Peyer's patch (tissue), 4 donors: ENCODE data around the gene MXRA5. TPM values are rescaled to one million over a fixed set of nuclear protein-coding genes. Genes with fewer than 3 reads are reported as not detected.
A peak's percentile ranks its signal among the peaks of the same experiment; 100 is the strongest.

Experiments used
- DNase-seq, 3 donors: peaks; one replicate each; pipeline ENCODE4 v3.0.0-alpha.2; 2017 to 2019
- H3K27ac ChIP-seq, 4 donors: fragments of 200-600 bp; sonication (generic); one replicate each; pipeline ENCODE4 v1.5.1; 2016 to 2019
- H3K27me3 ChIP-seq, 2 donors: fragments of 200-600 bp; sonication (generic); one replicate each; pipeline ENCODE4 v1.5.1; 2019
- H3K36me3 ChIP-seq, 3 donors: fragments of 200-600 bp; sonication (generic); one replicate each; pipeline ENCODE4 v1.5.1; 2016 to 2019
- H3K4me1 ChIP-seq, 4 donors: fragments of 200-600 bp; sonication (generic); one replicate each; pipeline ENCODE4 v1.5.1; 2016 to 2019
- H3K4me3 ChIP-seq, 4 donors: fragments of 200-600 bp; sonication (generic); 1 replicate in 3 of 4; 2 replicates in 1 of 4; pipeline ENCODE4 v1.5.1; 2016 to 2019; ENCODE audit warnings: mild to moderate bottlenecking in 1 of 4
- H3K9me3 ChIP-seq, 4 donors: fragments of 200-600 bp; sonication (generic); one replicate each; pipeline ENCODE4 v1.5.1; 2016 to 2019; ENCODE audit warnings: mild to moderate bottlenecking in 1 of 4
- POLR2A ChIP-seq, 2 donors: fragments of 450-650 bp; IDR thresholded peaks; one replicate each; pipeline ENCODE4 v1.5.1; 2017; ENCODE audit warnings: antibody characterized with exemption in 2 of 2, mild to moderate bottlenecking in 2 of 2, moderate library complexity in 2 of 2
- total RNA-seq, 4 donors: library from RNA; depleted of rRNA; stranded (reverse); fragments of >200 nt; gene quantifications; one replicate each; pipeline ENCODE4 v1.1.0, GENCODE V29; 2016
- TF ChIP-seq, protein P1 (sequence below), 6 experiments: fragments of 450-650 bp in 4 of 6; fragments of 200-600 bp in 2 of 6; sonication (generic) in 1 of 6; IDR thresholded peaks; one replicate each; pipeline ENCODE4 v1.5.1; 2017 to 2019; ENCODE audit warnings: antibody characterized with exemption in 6 of 6, mild to moderate bottlenecking in 3 of 6, moderate library complexity in 1 of 6

Gene MXRA5
- total RNA-seq, 4 donors from 2014 or later: 1.8 to 5.0 (median 3.9) TPM

DNA sequence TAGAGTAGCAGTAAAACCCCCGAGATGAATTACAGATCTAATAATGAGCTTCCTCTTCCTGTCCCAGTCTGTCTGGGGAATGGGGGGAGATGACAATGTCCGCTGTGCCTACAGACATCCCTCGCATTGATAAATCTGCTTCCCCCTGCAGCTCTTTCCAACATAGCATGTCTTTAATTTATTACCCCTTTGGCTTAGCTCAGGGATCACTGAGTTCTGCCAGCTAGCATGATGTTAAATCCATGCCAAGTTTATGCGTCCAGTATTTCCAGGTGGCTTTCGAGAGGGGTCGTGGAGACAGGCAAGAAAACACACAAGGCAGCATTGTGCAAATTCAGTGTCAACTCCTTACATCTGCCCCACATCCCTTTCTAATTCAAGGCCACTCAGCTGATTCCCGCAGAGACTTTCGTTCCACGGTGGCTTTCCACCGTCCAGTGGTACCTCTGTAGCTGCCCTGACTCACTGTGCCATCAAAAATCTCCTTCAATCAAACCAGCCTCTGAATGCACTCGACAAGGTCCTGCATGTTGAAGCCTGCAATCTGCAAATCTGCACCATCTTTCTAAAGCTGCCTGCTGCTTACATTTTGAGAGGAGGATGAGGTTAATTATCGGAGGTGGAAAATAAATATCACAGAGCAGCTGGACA lies 75.1 kb downstream of the MXRA5 start:
- no peaks in the 10 kb centered on the region for H3K4me1 ChIP-seq
- no peaks in the 10 kb centered on the region for H3K9me3 ChIP-seq
- H3K4me3 ChIP-seq: no peak overlapping the region
- H3K36me3 ChIP-seq: no peaks in the 10 kb centered on the region
- H3K27ac ChIP-seq: no peak overlapping the region
- H3K27me3 ChIP-seq: no peaks in the 10 kb centered on the region
- DNase-seq: no peak
- TF ChIP-seq, protein P1, sequence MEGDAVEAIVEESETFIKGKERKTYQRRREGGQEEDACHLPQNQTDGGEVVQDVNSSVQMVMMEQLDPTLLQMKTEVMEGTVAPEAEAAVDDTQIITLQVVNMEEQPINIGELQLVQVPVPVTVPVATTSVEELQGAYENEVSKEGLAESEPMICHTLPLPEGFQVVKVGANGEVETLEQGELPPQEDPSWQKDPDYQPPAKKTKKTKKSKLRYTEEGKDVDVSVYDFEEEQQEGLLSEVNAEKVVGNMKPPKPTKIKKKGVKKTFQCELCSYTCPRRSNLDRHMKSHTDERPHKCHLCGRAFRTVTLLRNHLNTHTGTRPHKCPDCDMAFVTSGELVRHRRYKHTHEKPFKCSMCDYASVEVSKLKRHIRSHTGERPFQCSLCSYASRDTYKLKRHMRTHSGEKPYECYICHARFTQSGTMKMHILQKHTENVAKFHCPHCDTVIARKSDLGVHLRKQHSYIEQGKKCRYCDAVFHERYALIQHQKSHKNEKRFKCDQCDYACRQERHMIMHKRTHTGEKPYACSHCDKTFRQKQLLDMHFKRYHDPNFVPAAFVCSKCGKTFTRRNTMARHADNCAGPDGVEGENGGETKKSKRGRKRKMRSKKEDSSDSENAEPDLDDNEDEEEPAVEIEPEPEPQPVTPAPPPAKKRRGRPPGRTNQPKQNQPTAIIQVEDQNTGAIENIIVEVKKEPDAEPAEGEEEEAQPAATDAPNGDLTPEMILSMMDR (IDR thresholded peaks at IDR 0.05): no peak
- TF ChIP-seq POLR2A (IDR thresholded peaks at IDR 0.05): no peak

DNA sequence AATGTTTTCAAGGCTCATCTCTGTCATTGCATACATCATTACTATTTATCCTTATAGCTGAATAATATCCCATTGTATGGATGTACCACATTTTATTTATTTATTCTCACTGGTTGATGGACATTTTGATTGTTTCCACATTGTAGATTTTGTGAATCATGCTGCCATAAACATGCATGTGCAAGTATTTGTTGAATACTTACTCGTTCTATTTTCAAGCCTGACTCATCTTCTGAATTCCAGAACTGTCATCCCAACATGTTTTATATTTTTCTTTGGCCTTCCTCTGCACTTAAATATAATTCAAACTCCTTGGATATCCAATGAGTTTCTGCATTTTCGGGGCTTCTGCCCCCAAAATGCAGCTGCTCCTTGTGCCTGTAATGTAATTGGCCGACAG lies 77.6 kb downstream of the MXRA5 start:
- TF ChIP-seq POLR2A (IDR thresholded peaks at IDR 0.05): no peak
- no peaks in the 10 kb centered on the region for H3K36me3 ChIP-seq
- no peak for DNase-seq
- H3K4me3 ChIP-seq: no peak overlapping the region
- no peaks in the 10 kb centered on the region for H3K9me3 ChIP-seq
- H3K27ac ChIP-seq: no peak overlapping the region
- H3K4me1 ChIP-seq: no peaks in the 10 kb centered on the region
- no peaks in the 10 kb centered on the region for H3K27me3 ChIP-seq

DNA sequence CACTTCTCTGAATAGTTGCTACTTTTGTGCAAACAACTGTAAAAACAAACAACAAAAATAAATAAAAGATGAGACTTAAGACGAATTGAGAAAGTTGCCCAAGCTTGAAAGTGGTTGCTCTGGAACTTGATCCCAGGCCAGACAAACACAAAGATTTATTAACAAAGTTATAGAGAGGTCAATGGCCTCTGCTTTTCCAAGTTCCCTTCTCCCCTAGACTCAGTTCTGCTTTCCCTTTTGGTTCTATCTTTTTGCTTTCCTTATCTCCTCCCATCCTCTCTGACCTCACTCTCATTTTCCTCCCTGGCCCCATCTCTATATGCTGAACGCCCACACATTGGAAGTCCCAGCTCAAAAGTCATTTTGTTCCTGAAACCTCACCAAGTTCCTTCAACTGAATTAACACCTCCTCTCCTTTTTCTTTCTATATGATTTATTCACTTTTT lies 82.7 kb downstream of the MXRA5 start:
- Histone ChIP-seq H3K9me3 (no peaks in the 10 kb centered on the region), H3K27ac (no peak overlapping the region), H3K4me3 (no peak overlapping the region), H3K36me3 (no peaks in the 10 kb centered on the region), H3K27me3 (no peaks in the 10 kb centered on the region), H3K4me1 (no peaks in the 10 kb centered on the region)
- DNase-seq: no peak
- no peak for TF ChIP-seq POLR2A (IDR thresholded peaks at IDR 0.05)
- TF ChIP-seq, protein P1 (IDR thresholded peaks at IDR 0.05): no peak

- no peak for TF ChIP-seq POLR2A (IDR thresholded peaks at IDR 0.05)
- TF ChIP-seq, protein P1 (IDR thresholded peaks at IDR 0.05): no peak
- H3K36me3 ChIP-seq: no peaks in the 10 kb centered on the region
- H3K9me3 ChIP-seq: no peaks in the 10 kb centered on the region
- DNase-seq: no peak
- H3K4me1 ChIP-seq: no peaks in the 10 kb centered on the region
- H3K4me3 ChIP-seq: no peak overlapping the region
- H3K27ac ChIP-seq: peak overlapping the region in 1 of 4 donors; percentile 17
- H3K27me3 ChIP-seq: no peaks in the 10 kb centered on the region
Observed at GRCh38 chrX:3262901-3263300, 83.6 kb downstream of the MXRA5 start.
